ENCODE measurements around the gene FRAS1. TPM values are rescaled to one million over a fixed set of nuclear protein-coding genes. Genes with fewer than 3 reads are reported as not detected.

The FRAS1 gene
- total and polyA plus RNA-seq, 2 of the 8 experiments (the other 6 are each of a cell fraction or from before 2014, with no cell fraction given), result 38.5 to 109 TPM

DNA sequence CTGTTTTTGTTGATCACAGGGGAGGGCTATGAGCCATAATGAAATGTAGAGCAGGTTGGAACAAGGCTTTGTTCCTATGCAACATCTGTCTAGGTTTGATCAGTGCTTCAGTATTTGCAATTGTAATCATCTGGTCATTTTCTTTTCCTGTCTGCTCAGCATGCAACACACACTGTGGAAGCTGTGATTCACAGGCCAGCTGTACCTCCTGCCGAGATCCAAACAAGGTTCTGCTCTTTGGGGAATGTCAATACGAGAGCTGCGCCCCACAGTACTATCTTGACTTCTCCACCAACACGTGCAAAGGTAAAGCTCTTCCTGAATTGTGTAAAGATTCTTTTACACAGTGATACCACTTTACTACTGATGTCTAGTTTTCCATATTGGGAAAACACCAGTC lies 312.6 kb downstream of the FRAS1 start:
- no peak overlapping the region for H3K4me3 ChIP-seq (ENCODE audit: extremely low read depth in 1 of 4, insufficient read depth in 2 of 4, low read depth in 3 of 4, low read length in 4 of 4)
- H3K36me3 ChIP-seq (ENCODE audit: control insufficient read depth in 2 of 4, insufficient read depth in 4 of 4, low read length in 3 of 4), result peaks cover 10 to 70% (median 49%) of the 10 kb centered on the region in 4 experiments; a peak in 7 of 8 replicates
- H3K23me2 ChIP-seq (ENCODE audit: low read depth, low read length), result no peaks in the 10 kb centered on the region
- H2BK20ac ChIP-seq (ENCODE audit: low read length), result no peak overlapping the region
- no peak overlapping the region for H3K56ac ChIP-seq (replicated peaks; ENCODE audit: insufficient read length, low read depth, low read length)
- peaks cover 0 to 1% of the 10 kb centered on the region in 2 experiments for H4K20me1 ChIP-seq (replicated peaks in 1 of 2; ENCODE audit: control insufficient read depth in 1 of 2, insufficient read depth in 2 of 2, low read length in 2 of 2)
- peak overlapping the region in 1 of 2 experiments; percentile 16; a peak in 1 of 4 replicates for H3K4me2 ChIP-seq (ENCODE audit: insufficient read depth in 1 of 2, low read depth in 2 of 2, low read length in 2 of 2)
- no peak overlapping the region for H2BK120ac ChIP-seq (replicated peaks; ENCODE audit: low read depth, low read length)
- no peak overlapping the region for H3K18ac ChIP-seq (ENCODE audit: extremely low read depth, low read length)
- no peak overlapping the region for H3K14ac ChIP-seq (ENCODE audit: insufficient read length)
- peak; percentile 93 for FAIRE-seq
- H2BK15ac ChIP-seq (ENCODE audit: low read length), result no peak overlapping the region
- H3K79me1 ChIP-seq (ENCODE audit: low read depth, low read length), result no peaks in the 10 kb centered on the region; the same call in 1 of the 2 replicates
- H3K4me1 ChIP-seq (replicated peaks in 1 of 4; ENCODE audit: control insufficient read depth in 3 of 4, insufficient read depth in 4 of 4, low read length in 3 of 4), result peaks cover 0 to 17% (median 4%) of the 10 kb centered on the region in 4 experiments; a peak in 4 of 7 replicates
- H3K9me3 ChIP-seq (ENCODE audit: insufficient read depth in 2 of 2, low read depth in 1 of 2, low read length in 1 of 2), result no peaks in the 10 kb centered on the region
- H3K4ac ChIP-seq (replicated peaks; ENCODE audit: insufficient read length, low read depth, low read length), result no peak overlapping the region
- no peak for DNase-seq (ENCODE audit: low read depth in 1 of 2, low spot score in 2 of 2)
- H4K91ac ChIP-seq (replicated peaks; ENCODE audit: insufficient read length, low read length), result no peak overlapping the region
- no peak overlapping the region for H4K5ac ChIP-seq (ENCODE audit: insufficient read length, low read depth, low read length)
- CTCF ChIA-PET (ENCODE audit: partially characterized antibody), result interaction anchor here (0.6 to 2.4 kb wide), 3 partner anchors 10 to 435 kb away, joined by 3 to 11 read pairs (median 3); no protein-coding TSS in a partner anchor
- H2AK5ac ChIP-seq (ENCODE audit: low read depth, low read length), result no peak overlapping the region
- POLR2A ChIA-PET (ENCODE audit: partially characterized antibody), result interaction anchor here (0.6 to 1.0 kb wide), 3 partner anchors 36 to 137 kb away, joined by 3 to 4 read pairs (median 4); no protein-coding TSS in a partner anchor
- no peaks in the 10 kb centered on the region for H3K79me2 ChIP-seq (ENCODE audit: control insufficient read depth in 1 of 2, insufficient read depth in 2 of 2, low read length in 2 of 2)
- no peak overlapping the region for H3K9ac ChIP-seq (replicated peaks in 1 of 4; ENCODE audit: extremely low read depth in 1 of 4, low read depth in 3 of 4, low read length in 3 of 4)
- H2BK5ac ChIP-seq (ENCODE audit: low read depth, low read length), result no peak overlapping the region
- H2BK12ac ChIP-seq (ENCODE audit: low read depth, low read length), result no peak overlapping the region
- WGBS, 2 experiments (ENCODE audit: extremely low coverage in 1 of 2, insufficient coverage in 1 of 2, insufficient read length in 1 of 2, insufficient replicate concordance in 2 of 2, low coverage in 1 of 2, low lambda C conversion rate in 2 of 2, missing lambda C conversion rate in 1 of 2), result 56% methylated on average over 4 of the region's 4 CpGs; no CpG with 5 or more reads in 1 of the 2 experiments
- H3K27ac ChIP-seq (ENCODE audit: low read depth, low read length), result no peak overlapping the region
- H3K27me3 ChIP-seq (replicated peaks in 1 of 4; ENCODE audit: control insufficient read depth in 3 of 4, extremely low read depth in 1 of 4, insufficient read depth in 3 of 4, low read length in 3 of 4), result no peaks in the 10 kb centered on the region
- no peak overlapping the region for H2AFZ ChIP-seq (ENCODE audit: low read length)
- H4K8ac ChIP-seq (ENCODE audit: extremely low read depth, insufficient read depth, low read length), result no peak overlapping the region
- H3K23ac ChIP-seq (ENCODE audit: insufficient read length), result no peak overlapping the region
- TF ChIP-seq NRF1 (IDR thresholded peaks at IDR 0.05; ENCODE audit: low read depth, low read length), result no peak
- no peak for TF ChIP-seq POLR2A (IDR thresholded peaks at IDR 0.05; ENCODE audit: control extremely low read depth in 1 of 2, low read depth in 2 of 2, low read length in 2 of 2)
- no peak for TF ChIP-seq HDAC6 (IDR thresholded peaks at IDR 0.05; ENCODE audit: low read depth, low read length)
- TF ChIP-seq JUND (IDR thresholded peaks at IDR 0.05; ENCODE audit: low read length), result peak; percentile 58; the same call in 1 of the 2 replicates
- TF ChIP-seq JUN (IDR thresholded peaks at IDR 0.05; ENCODE audit: low read depth, low read length), result no peak
- TF ChIP-seq SIRT6 (IDR thresholded peaks at IDR 0.05; ENCODE audit: low read length), result no peak
- TF ChIP-seq EGR1 (IDR thresholded peaks at IDR 0.05; ENCODE audit: borderline replicate concordance, low read depth, low read length), result no peak
- TF ChIP-seq KDM1A (IDR thresholded peaks at IDR 0.05; ENCODE audit: borderline replicate concordance, low read length), result no peak
- TF ChIP-seq SIN3A (conservative IDR thresholded peaks at IDR 0.05 in 1 of 2, IDR thresholded peaks at IDR 0.05 in 1 of 2; ENCODE audit: low read depth in 1 of 2, low read length in 2 of 2), result peak; percentile 58 to 84; a peak in 1 of 4 replicates
- no peak for TF ChIP-seq CREB1 (IDR thresholded peaks at IDR 0.05)
- no peak for TF ChIP-seq CHD1 (IDR thresholded peaks at IDR 0.05; ENCODE audit: low read depth, low read length)
- no peak for TF ChIP-seq RFX5 (IDR thresholded peaks at IDR 0.05; ENCODE audit: borderline replicate concordance, low read depth, low read length)
- no peak for TF ChIP-seq RBBP5 (IDR thresholded peaks at IDR 0.05; ENCODE audit: borderline replicate concordance, low read depth, low read length)
- no peak for TF ChIP-seq BRCA1 (IDR thresholded peaks at IDR 0.05; ENCODE audit: low read depth, low read length)
- TF ChIP-seq NANOG (IDR thresholded peaks at IDR 0.05; ENCODE audit: insufficient read depth, low read depth, low read length, poor library complexity, severe bottlenecking), result peak; percentile 67

Measured in H1 (cell line).